CD4-positive, alpha-beta T cell (primary cell): Measurements from ENCODE around the gene PRMT2. TPM values are rescaled to one million over a fixed set of nuclear protein-coding genes. Genes with fewer than 3 reads are reported as not detected.

Source experiments
- ATAC-seq: fragments of 200-7000 bp; cut with Tn5 transposase; one replicate; pipeline ENCODE4 v1.10.0; 2022; ENCODE audit warnings: mild to moderate bottlenecking; ENCODE audit not compliant: poor library complexity
- CTCF ChIA-PET: fragments of 350-600 bp; sonication (Branson Sonifier 250); formaldehyde crosslinking; loops from one replicate; lab custom pipeline; 2021; ENCODE audit warnings: antibody characterized with exemption, inconsistent platforms; lab: Charles Lee
- POLR2A ChIA-PET: fragments of 350-600 bp; sonication (Branson Sonifier 250); formaldehyde crosslinking; loops from one replicate; lab custom pipeline; 2021; ENCODE audit warnings: antibody characterized with exemption, inconsistent platforms; lab: Charles Lee
- DNase-seq, 14 experiments: peaks; one replicate each; pipeline ENCODE4 v3.0.0-alpha.2; 2013 to 2020; ENCODE audit warnings: mixed read lengths in 2 of 14
- H3K27ac ChIP-seq, 2 donors: one replicate each; pipeline versions ENCODE4 v1.5.1 to v1.7.0; 2013; ENCODE audit warnings: low read length in 2 of 2, low read depth in 1 of 2, mild to moderate bottlenecking in 1 of 2
- H3K27me3 ChIP-seq, 2 experiments: 1 replicate in 1 of 2; 2 replicates in 1 of 2; pipeline versions ENCODE4 v1.6.1 to v1.7.0; 2013; ENCODE audit warnings: low read length in 2 of 2, control low read depth in 1 of 2, mild to moderate bottlenecking in 1 of 2, moderate library complexity in 1 of 2; ENCODE audit not compliant: insufficient read depth in 2 of 2, control insufficient read depth in 1 of 2
- H3K36me3 ChIP-seq: one replicate; pipeline ENCODE4 v1.6.1; 2013; ENCODE audit warnings: low read length, control low read depth; ENCODE audit not compliant: insufficient read depth
- H3K4me1 ChIP-seq: one replicate; pipeline ENCODE4 v1.6.1; 2013; ENCODE audit warnings: low read length, control low read depth; ENCODE audit not compliant: insufficient read depth
- H3K4me3 ChIP-seq: one replicate; pipeline ENCODE4 v1.5.1; 2013; ENCODE audit warnings: mild to moderate bottlenecking, low read length, moderate library complexity
- H3K9me3 ChIP-seq, 2 experiments: 1 replicate in 1 of 2; 2 replicates in 1 of 2; pipeline versions ENCODE4 v1.6.1 to v1.7.0; 2013; ENCODE audit warnings: low read length in 2 of 2, mild to moderate bottlenecking in 2 of 2, control low read depth in 1 of 2, moderate library complexity in 1 of 2; ENCODE audit not compliant: control insufficient read depth in 1 of 2, insufficient read depth in 1 of 2
- H3K27ac Mint-ChIP-seq: one replicate; pipeline ENCODE4 v1.8.0; 2020; ENCODE audit warnings: mixed read lengths
- H3K27me3 Mint-ChIP-seq: one replicate; pipeline ENCODE4 v1.8.0; 2021; ENCODE audit warnings: mixed read lengths
- H3K36me3 Mint-ChIP-seq: one replicate; pipeline ENCODE4 v1.8.0; 2021; ENCODE audit warnings: low read depth, mixed read lengths
- H3K4me1 Mint-ChIP-seq: one replicate; pipeline ENCODE4 v1.8.0; 2021; ENCODE audit warnings: low read depth, mixed read lengths
- H3K4me3 Mint-ChIP-seq: one replicate; pipeline ENCODE4 v1.8.0; 2020; ENCODE audit warnings: mild to moderate bottlenecking, mixed read lengths
- H3K9me3 Mint-ChIP-seq: one replicate; pipeline ENCODE4 v1.8.0; 2020; ENCODE audit warnings: mixed read lengths
- intact Hi-C, 2 experiments: fragments of 100-400 bp; cut with DNase I in 1 of 2; cut with micrococcal nuclease in 1 of 2; formaldehyde crosslinking; loops; one replicate each; pipeline versions ENCODE4 v1.15.1 to v1.9.0; 2023 to 2025; cut with DNase I, micrococcal nuclease
- total RNA-seq, 174 experiments: library from RNA in 2 of 174; stranded (reverse) in 2 of 174; gene quantifications; one replicate each; pipeline ENCODE4 v1.2.3 and lab custom pipeline; 2021 to 2026
- TF ChIP-seq, protein P1 (sequence below): fragments of 200-600 bp; IDR thresholded peaks from one replicate; pipeline ENCODE4 v1.8.0; 2022; ENCODE audit warnings: antibody characterized with exemption, mild to moderate bottlenecking

Gene PRMT2
- total RNA-seq, 2 experiments from 2014 or later, result 97.1 to 101 TPM

DNA sequence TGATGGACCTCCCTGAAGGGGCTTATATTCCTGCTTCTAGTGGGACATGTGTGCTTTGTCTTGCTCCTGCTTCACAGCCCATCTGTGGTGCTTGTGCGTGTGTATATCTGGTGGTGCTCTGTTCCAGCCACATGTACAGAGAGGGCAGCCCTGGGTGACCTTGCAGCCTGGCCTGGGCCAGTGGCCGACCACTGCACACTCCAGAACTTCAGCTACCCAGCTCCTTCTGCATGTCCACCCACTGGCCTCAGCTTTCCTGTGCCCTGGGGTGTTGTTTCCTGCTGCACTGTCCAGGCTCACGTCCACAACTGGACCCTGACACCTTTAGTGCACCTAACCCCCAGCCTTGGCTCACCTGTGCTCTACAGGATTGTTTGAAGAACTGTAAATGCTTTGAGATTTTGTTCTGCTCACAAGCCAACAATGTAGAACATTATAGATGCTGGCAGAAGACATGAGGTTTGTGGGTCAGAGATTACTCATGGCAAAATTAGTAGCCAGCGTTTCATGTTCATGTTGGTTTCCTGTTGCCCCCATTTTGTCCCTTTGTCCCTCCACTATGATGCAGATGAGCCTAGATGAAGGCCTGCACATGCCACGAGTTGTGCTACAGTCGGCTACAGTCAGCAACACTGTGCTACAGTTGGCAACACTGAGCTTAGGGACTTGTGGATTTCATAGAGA, 25.3 kb upstream of the PRMT2 start:
- Mint-ChIP-seq H3K9me3 (peaks cover 2% of the 10 kb centered on the region), H3K36me3 (peaks cover 11% of the 10 kb centered on the region), H3K27me3 (no peaks in the 10 kb centered on the region), H3K4me3 (no peak overlapping the region), H3K27ac (no peak overlapping the region), H3K4me1 (peaks cover 43% of the 10 kb centered on the region)
- intact Hi-C loops, result no loop called here
- H3K4me3 ChIP-seq, result no peak overlapping the region
- TF ChIP-seq, protein P1, sequence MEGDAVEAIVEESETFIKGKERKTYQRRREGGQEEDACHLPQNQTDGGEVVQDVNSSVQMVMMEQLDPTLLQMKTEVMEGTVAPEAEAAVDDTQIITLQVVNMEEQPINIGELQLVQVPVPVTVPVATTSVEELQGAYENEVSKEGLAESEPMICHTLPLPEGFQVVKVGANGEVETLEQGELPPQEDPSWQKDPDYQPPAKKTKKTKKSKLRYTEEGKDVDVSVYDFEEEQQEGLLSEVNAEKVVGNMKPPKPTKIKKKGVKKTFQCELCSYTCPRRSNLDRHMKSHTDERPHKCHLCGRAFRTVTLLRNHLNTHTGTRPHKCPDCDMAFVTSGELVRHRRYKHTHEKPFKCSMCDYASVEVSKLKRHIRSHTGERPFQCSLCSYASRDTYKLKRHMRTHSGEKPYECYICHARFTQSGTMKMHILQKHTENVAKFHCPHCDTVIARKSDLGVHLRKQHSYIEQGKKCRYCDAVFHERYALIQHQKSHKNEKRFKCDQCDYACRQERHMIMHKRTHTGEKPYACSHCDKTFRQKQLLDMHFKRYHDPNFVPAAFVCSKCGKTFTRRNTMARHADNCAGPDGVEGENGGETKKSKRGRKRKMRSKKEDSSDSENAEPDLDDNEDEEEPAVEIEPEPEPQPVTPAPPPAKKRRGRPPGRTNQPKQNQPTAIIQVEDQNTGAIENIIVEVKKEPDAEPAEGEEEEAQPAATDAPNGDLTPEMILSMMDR, result no peak
- no peaks in the 10 kb centered on the region for H3K27me3 ChIP-seq
- H3K36me3 ChIP-seq, result no peaks in the 10 kb centered on the region
- no peak for DNase-seq
- ChIA-PET CTCF (no interaction called here), POLR2A (interaction anchor here (2.5 kb wide), 1 partner anchor 23 kb away, joined by 10 read pairs; no protein-coding TSS in a partner anchor)
- H3K9me3 ChIP-seq, result peaks cover 6 to 16% of the 10 kb centered on the region in 2 experiments
- no peak for ATAC-seq
- no peak overlapping the region for H3K27ac ChIP-seq
- H3K4me1 ChIP-seq, result peaks cover 24% of the 10 kb centered on the region

DNA sequence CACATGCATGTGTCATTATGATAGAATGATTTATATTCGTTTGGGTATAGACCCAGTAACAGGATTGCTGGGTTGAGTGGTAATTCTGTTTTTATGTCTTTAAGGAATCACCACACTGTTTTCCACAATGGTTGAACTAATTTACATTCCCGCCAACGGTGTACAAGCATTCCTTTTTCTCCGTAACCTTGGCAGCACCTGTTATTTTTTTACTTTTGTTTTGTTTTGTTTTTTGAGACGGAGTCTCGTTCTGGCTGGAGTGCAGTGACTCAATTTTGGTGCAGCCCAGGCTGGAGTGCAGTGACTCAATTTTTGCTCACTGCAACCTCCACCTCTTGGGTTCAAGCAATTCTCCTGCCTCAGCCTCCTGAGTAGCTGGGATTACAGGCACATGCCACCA, 22.1 kb upstream of the PRMT2 start:
- H3K4me1 Mint-ChIP-seq, result peaks cover 22% of the 10 kb centered on the region
- H3K27me3 Mint-ChIP-seq, result no peaks in the 10 kb centered on the region
- no peak for ATAC-seq
- no peak overlapping the region for H3K27ac ChIP-seq
- no peaks in the 10 kb centered on the region for H3K4me1 ChIP-seq
- no peak overlapping the region for H3K4me3 ChIP-seq
- H3K36me3 Mint-ChIP-seq, result peaks cover 11% of the 10 kb centered on the region
- no peak overlapping the region for H3K27ac Mint-ChIP-seq
- POLR2A ChIA-PET, result no interaction called here
- H3K27me3 ChIP-seq, result no peaks in the 10 kb centered on the region
- DNase-seq, result no peak
- H3K9me3 Mint-ChIP-seq, result peaks cover 2% of the 10 kb centered on the region
- no peaks in the 10 kb centered on the region for H3K36me3 ChIP-seq
- TF ChIP-seq, protein P1, result no peak
- H3K4me3 Mint-ChIP-seq, result no peak overlapping the region
- CTCF ChIA-PET, result no interaction called here
- intact Hi-C loops, result no loop called here
- peaks cover 6 to 16% of the 10 kb centered on the region in 2 experiments for H3K9me3 ChIP-seq

DNA sequence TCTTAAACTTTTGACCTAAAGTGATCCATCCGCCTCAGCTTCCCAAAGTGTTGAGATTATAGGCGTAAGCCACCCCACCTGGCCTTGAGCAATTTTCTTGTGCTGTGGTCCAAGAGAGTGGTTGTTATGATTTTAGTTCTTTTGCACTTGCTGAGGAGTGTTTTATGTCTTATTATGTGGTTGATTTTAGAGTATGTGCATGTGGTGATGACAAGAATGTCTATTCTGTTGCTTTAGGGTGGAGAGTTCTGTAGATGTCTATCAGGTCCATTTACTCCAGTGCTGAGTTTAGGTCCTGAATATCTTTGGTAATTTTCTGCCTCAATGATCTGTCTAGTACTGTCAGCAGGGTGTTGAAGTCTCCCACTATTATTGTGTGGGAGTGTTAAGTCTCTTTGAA, 19.4 kb upstream of the PRMT2 start:
- H3K4me1 ChIP-seq, result peaks cover 12% of the 10 kb centered on the region
- DNase-seq (no peak), ATAC-seq (no peak)
- POLR2A ChIA-PET, result interaction anchor here (1.2 kb wide), 1 partner anchor 13 kb away, joined by 3 read pairs; no protein-coding TSS in a partner anchor
- H3K9me3 ChIP-seq, result peaks cover 0 to 4% of the 10 kb centered on the region in 2 experiments
- no peaks in the 10 kb centered on the region for H3K27me3 ChIP-seq
- TF ChIP-seq, protein P1, result no peak
- no peak overlapping the region for H3K27ac ChIP-seq
- Mint-ChIP-seq H3K27me3 (no peaks in the 10 kb centered on the region), H3K9me3 (no peaks in the 10 kb centered on the region), H3K4me1 (peaks cover 40% of the 10 kb centered on the region), H3K36me3 (peaks cover 7% of the 10 kb centered on the region), H3K4me3 (no peak overlapping the region), H3K27ac (no peak overlapping the region)
- CTCF ChIA-PET, result no interaction called here
- no peak overlapping the region for H3K4me3 ChIP-seq
- intact Hi-C loops, result no loop called here
- no peaks in the 10 kb centered on the region for H3K36me3 ChIP-seq
